Femur (tissue), 1 donor: ENCODE data around the gene COL18A1.
"Not testable (repeated sequence)": the region's sequence is repeated elsewhere in the genome, so short reads cannot be mapped to it uniquely, and the experiment has no call there.

Experiments
- DNase-seq: peaks from one replicate; pipeline ENCODE4 v3.0.0-alpha.2; 2017

The COL18A1 gene

DNA sequence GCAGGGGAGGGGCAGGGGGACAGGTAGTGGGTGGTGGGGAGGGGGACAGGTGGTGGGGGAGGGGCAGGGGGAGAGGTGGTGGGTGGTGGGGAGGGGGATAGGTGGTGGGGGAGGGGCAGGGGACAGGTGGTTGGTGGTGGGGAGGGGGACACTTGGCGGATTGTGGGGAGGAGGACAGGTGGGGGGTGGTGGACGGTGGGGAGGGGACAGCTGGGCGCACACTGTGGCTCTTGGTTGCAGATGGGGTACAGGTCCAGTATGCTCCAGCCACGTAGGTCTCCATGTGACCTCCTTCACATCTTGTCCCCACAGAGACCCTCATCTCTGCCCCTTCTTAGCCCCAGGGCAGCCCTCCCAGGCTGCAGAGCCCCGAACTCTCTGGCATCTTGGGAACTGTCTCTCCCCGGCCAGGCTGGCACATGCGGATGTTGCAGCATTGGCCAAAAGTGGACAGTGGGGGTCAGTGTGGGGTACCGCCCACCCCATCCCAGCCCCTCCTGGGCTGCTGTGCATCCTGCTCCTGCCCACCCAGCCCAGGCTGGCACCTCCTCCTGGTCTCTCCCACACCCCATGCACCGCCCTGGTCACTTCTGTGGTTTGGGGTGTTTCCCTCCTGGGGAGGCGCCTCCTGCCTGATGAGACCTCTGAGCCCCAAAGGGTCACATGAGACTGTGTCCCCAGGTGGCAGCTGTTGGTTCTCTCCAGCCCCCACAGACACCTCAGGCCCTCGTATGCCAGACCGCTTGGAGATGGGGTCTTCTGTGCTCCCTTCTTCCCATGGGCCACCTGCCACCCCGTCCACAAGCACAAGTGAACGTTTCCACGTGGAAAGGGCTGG, 144.9 kb downstream of the COL18A1 start:
- peak; percentile 19 for DNase-seq

DNA sequence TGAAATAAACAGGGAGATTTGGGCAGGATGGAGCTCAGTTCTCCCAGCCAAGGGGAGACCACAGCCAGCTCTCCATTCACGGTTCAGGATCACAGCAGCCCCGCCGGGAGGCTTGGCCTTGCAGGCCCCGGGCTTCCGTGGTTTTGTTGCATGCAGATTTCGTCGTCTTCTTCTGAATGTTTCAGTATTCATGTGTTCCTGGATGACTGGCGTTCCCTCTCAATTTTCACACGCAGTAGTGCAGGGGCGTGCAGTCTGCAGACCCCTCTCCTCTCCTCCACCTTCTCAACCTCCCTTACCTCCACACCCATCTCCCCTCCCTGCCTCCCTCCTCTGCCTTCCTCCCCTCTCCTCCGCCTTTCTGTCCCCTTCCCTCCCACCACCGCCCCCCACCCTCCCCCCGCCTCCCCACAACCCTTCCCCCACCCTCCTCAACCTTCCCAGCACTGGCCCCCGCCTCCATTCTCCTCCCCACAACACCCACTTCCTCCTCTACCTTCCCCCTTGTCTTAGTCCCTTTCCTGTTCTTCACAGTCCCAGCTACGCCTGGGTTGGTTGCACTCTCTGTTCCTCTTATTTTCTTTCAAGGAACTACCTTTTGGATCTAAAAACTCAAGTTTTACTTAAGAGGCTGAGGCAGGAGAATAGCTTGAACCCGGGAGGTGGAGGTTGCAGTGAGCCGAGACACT, 145.7 kb downstream of the COL18A1 start:
- DNase-seq, result peak; percentile 59

DNA sequence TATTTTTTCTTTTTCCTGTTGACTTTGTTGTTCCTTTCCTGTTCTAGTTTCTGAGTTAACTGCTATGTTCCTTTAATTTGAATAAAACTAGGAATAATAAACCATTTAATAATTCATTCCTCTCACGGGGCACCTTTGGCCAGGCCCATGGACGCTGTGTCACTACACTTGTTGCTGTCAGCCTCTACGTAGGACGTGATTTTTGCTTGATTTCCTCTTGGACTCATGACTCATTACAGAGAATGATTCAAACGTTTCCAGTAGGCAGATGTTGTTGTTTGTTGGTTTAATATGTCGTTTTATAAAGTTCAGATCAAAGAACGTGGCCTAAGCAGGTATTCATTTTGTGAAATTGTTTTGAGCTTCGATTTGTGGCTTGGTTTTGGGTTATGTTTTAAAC, 146.4 kb downstream of the COL18A1 start:
- DNase-seq, result peak; percentile 16

DNA sequence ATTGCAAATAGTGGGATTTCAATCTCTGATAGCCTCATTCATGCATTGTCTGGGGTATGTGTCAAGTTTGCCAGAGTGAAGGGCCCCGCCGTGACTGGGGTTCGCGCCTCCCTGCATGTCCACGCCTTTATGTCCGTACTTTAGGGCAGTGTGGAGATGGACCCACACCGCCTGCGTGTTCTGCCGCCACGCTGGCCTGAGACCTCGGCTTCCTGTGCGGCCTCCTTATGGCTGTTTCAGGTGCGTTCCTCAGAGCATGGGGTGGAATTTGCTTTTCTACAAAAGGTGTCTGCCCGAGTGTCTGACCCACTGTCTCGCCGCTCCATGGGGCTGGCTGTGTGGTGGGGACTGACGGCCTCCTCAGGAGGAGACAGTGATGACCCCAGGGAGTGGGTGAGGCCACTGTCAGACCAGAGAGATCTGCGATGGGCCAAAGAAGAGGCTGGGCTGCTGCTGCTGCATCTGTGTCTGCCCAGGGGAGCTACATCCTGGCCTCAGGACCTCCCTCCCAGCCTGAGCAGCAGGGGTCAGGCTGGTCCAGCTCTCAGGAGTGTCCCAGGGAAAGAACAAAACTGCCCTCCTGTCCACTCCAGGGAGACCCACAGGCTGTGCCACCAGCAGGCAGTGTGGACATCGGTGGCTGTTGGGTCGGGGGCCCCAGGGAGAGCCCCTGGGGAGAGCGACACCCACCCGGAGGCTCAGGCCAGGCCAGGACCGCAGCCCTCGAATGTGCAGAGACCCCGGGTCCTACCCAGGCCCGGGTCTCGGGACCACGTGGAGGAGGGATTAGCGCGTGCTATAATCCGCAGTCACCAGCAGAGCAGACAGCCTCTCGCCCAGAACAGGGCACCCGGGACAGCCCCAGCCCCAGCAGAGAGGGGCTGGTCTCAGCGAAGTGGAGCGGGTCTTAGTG, 147.1 kb downstream of the COL18A1 start:
- peak; percentile 16 for DNase-seq

DNA sequence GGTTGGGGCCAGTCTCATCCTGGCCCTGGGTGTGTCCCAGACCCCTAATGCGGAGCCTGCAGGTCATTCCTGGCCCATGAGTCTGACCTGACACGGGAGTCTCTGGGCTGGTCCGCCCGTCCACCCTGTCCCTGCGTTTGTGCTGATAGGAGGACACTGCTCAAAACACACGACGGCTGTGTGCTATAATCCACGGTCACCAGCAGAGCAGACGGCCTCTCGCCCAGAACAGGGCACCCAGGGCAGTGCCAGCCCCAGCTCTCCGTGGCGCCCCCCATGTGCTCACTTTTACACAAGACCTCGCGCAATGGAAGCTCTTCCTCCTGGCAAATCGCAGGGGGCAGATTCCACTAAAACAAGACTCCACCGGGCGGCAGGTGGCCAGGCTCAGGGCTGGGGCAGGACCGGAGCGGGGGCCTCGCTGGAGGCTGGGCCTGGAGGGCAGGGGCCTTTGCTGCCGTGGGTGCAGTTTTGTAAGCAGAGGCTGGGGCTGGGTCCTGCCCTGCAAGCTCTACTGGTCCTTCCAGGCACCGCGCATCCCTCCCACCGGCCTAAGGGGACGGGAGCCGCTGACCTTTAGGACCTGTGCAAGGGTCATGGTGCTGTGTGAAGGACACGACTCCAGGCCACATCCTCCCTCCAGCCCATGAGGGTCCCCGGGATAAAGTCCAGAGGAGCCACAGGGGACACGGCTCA, 147.9 kb downstream of the COL18A1 start:
- DNase-seq, result peak; percentile 18

DNA sequence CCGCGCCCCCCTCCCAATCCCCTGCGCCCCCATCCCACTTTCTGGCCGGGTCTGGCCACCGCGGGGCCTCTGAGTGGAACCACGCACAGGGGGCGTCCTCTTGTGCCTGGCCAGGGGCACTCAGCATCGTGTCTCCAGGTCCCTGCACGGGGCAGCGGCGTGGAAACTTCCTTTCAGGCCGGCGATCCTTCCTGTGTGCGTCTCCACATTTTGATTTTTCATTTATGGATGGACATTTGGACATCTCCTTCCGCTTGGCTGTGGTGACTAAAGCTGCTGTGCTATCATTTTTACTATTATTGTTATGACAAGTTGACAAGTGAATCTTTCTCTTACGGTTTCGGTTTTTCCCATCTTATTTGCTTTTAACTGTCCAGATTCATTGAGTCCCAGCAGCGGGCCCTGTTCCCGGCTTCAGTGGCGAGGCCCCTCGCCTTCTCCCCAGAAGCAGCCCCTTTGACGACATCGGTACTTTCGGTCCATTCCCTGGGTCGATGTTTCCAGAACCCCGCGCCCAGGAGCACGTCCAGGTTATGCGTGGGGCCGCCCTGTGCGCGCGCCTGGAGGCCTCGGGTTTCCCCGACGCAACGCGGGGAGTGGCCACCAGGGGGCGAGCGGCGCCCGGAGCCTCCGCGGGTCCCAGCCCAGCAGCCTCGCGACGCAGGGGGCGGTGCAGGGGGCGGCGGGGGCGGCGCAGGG, 149.7 kb downstream of the COL18A1 start:
- peak; percentile 91 for DNase-seq

DNA sequence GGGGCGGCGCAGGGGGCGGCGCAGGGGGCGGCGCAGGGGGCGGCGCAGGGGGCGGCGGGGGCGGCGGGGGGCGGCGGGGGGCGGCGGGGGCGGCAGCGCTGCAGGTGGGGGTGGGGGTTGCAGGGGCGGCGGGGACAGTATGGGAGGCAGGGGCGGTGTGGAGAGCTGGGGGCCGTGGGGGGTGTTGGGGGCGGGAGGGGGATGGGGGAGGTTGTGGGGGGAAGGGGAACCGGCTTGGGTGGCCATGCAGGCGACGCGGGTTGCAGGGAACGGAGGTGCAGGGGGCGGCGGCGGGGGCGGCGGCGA, 150.2 kb downstream of the COL18A1 start:
- no peak for DNase-seq

DNA sequence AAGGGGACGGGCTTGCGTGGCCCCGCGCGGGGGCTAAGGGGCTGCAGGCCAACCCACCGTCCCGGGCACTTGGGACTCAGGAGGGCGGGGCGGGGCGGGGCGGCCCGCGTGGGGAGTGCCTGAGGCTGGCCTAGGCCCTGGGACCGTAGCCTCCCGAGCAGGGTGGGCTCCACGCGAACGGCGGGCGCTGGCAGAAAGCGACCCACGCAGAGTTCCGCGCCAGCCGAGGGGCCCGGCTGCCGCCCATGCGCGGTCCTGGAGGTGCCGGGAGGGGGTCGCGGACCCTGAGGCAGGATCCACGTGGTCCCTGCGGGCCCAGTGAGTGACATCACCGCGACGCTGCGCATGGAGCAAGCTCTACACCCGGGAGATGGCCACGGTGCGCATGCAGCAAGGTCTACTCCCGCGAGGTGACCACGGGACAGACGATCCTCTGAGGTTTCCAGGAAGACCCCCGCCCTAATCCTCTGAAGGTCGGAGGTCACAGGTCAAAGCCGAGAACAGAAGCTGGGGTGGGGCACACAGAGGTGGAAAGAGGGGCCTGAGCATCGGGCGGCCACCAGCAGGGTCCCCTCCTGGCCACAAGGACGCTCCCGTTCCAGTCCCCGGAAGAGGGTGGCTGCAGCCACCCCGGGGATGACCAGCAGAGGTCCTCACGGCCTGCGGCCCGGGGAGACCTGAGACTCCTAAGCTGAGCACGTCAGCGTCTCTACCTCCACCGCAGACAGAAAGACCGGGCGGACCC, 150.8 kb downstream of the COL18A1 start:
- peak; percentile 82 for DNase-seq

DNA sequence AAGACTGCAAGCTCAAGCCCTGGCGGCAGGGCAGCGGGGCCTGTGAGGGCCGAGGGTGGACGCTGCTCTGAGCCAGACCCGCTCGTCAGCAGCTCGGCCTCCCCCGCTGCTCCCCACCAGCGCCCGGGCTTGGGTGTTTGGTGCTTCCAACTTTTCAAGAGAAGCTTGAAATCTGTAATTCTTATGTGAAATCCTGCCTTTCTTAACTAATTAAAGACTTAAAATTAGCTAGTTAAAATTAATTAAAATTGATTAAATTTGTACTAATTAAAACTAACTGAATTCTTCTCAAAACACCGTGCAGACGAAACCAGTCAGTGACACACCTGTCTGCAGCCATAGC, 151.3 kb downstream of the COL18A1 start:
- DNase-seq, result no peak

DNA sequence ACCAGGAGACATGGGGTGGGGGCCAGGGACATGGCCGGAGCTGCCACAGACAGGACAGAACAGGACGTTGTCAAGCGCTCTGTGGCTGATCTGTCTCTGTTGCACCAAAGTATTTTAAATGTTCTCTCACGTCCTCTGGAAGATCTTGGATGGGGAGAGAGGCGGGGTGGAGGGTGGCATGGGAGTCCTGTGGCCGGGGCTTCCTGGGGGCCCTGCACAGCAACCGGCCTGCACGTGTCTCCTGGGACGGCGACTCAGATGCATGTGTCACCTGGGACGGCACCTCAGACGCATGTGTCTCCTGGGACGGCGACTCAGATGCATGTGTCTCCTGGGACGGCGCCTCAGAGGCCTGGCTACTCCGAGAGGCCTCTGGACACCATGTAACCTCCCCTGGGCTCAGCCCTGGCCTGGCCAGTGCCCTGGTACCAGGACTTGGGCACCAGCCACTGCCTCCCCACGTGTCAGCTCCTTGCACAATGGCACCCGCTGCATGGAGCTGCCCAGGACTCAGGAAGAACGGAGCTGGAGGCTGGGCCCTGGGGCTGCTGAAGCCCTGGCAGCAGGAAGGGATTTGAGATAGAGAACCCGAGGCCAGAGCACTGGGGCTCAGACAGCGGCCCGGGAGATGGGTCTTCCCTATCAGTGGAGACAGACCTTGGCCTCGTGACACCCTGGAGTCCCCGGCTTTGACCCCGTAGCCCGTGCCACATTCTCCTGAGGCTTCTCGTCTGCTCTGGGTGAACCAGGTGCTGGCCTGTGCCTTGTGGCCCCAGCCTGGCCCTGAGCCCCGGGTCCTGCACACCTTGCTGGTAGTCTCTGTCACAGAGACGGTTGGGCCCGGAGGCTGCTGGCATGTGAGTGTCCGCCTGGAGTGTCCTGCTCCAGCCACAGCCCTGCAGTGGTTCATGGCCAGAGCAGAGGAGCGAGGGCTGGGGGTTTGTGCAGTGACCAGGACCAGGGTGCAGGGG, 152.0 kb downstream of the COL18A1 start:
- peak; percentile 34 for DNase-seq

DNA sequence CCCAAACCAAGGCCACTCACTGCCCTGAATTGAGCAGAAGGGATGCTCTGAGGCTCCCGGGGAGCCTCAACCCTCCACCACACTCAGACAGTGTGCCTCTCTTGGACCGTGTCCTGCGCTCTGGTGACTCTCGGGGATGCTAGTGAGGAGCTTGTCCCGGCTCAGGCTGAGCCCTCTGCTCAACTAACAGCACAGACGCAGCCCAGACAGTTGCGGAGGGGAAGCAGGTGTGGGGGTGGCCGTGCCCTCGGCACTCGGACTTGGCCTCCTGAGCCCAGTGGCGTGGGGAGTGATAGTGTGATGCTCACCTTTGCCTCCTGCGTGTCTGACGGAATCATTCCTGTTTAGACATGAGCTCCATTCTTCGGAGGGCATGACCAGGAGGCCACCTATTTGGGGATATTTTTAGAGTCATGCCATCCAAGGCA, 152.7 kb downstream of the COL18A1 start:
- peak; percentile 17 for DNase-seq

DNA sequence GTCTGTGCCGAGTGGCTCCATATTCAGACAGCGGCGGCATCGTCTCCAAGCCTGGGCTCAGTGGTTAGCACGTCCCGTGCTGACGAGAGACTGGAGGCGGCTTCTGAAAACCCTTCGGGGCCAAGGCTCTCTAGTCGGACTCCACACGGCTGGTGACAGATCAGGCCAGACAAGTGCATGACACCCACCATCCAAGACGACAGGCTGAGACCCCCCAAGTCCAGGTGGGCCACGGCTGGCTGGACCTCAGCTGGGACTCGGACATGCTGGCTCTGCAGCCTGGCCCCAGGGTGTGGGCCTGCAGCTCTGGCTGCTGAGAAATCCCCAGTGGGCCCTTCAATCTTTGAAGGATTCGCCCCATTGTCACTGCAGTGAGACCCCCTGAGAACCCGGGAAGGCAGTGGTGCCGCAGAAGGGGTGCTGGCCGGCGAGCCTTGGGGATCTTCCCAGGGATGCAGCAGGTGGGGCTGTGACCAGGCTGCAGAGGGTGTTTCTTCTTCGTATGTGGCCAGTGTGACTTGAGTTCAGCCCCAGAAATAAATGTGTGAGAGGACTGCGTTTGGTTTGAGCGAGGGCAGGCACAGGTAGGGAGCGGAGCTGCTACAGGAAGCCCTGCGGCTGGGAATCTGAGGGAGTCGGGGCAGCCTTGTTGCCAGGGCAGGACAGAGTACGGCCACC, 153.2 kb downstream of the COL18A1 start:
- no peak for DNase-seq

DNA sequence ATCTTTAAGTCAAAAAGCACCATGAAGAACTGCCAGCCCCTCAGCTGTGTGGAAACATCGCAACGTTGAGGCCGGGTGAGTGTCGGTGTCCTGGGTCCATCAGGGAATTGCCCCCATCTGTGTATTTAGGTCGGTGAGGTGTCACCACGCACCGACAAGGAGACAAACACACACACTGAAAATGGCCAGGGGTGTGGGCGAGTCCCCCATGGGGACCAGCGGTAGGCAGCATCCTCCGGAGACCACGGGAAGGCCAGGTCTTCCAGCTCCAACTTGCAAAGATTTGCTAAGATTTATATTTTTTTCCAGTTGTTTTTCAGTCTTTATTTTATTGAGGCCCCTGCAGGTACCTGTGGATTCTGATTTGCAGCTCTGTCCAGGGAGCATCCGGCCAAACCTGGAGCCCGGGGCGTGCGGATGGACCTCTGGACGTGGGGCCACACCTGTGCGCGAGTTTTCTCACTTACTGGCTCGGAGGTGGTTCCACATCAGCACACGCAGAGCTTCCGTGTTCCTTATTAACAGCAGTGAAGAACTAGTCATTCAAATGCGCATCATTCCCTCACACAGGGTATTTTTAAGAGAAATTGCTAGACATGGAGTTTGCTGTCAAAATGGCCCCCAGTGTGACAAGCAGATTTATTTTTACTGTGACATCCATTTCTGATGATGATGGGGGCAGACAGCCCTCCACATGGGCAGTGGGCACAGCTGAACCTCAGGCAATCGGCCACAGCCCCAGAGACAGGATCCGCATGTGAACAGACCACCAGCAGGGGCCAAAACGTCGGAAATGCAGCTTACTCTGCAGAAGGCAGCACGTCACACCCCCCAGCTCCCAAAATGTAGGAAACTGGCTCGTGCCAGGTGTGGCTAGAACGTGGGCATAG, 154.5 kb downstream of the COL18A1 start:
- no peak for DNase-seq

DNA sequence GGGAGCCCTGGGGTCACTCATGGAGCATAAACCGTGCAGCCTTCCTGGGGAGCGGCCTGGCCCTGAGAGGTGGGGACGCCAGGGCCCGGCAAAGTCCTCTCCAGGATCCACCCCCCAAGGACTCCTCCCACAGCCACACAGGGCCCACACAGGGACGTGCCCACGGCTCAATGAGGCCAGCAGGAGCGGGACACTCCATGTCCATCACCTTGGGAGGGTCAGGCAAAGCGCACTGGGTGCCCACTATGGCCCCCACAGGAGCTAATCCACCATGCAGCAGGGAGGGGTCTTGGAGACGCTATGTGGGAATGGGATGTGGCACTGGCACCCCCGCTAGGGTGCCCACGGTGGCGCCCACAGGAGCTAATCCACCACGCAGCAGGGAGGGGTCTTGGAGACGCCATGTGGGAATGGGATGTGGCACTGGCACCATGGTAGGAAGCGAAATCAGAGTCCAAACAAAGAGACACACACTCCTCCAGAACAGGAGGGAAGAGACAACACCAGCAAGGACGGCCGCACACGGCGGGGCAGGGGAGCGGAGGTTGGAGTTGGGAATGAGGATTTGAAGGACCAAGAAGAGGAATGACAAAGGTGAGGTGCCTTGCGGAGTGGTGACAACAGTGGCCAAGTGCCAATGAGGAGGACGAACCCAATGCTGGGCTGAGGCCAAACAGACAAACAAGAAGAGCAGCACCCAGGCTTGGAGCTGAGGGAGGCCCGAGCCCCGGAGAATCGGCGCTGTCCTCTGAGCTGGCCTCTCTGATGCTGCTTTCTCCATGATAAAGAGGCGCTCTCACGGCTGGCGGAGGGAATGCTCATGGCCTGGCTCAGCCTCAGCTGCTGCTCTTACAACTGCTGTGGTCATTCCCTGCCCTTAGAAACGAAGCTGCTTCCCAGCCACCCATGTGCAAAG, 155.4 kb downstream of the COL18A1 start:
- DNase-seq, result no peak

DNA sequence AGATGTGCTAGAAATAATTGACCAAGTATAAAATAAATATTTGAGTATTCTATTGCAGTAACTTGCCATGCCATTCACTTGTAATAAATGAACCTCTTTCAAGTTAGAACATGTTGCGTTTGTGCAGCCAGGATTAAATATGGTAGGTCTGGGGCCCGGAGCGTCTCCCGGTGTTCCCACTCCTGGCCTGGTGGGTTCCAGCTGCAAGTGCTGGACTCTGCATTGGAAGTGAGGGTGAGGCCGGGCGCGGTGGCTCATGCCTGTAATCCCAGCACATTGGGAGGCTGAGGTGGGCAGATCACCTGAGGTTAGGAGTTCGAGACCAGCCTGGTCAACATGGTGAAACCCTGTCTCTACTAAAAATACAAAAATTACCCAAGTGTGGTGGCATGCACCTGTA, 156.3 kb downstream of the COL18A1 start:
- DNase-seq, result not testable (repeated sequence)

DNA sequence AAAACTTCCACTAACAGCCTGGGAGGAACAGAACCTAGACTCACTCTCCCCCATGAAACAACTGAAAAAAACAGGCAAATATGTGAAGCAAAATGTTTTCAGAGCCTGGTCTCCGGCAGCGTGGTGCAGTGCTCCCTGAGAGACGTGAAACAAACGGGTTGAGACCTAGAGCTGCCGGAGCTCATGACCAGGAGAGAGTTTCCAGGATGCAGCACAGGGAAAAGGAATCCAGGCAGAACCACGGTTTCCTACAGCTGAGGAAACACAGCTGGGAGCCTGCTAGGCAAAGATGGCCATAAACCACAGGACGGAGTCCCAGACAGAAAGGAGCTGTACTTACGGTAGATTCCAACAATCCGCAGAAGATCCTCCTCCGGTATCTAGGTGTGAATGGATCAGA, 157.4 kb downstream of the COL18A1 start:
- DNase-seq, result no peak

DNA sequence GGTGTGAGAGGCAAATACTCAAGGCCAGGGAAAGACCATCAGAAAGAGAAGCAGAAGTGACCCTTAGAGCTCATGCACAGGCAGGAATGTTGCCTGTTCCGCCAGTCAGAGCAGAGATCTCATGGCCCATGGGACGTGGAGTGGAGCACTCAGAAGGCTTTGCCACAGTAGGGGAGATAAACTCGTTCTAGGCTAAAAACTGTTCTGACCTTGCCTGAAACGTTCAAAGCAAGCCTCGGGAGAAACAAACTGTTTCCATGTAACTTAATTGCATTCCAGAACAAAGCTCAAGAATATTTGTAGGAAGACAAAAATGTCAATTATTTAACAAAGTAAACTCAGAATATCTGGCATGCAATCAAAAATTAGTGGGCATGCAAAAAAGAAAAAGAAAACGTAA, 158.0 kb downstream of the COL18A1 start:
- DNase-seq, result no peak
